Neural crest cell (in vitro differentiated cells): ENCODE measurements around the gene ING4. TPM values are rescaled to one million over a fixed set of nuclear protein-coding genes. Genes with fewer than 3 reads are reported as not detected.

ENCODE experiments used
- DNase-seq: peaks from one replicate; pipeline ENCODE4 v3.0.0; 2021; ENCODE audit warnings: low read depth, mixed read lengths, low spot score
- H3K27ac Mint-ChIP-seq: one replicate; pipeline ENCODE4 v1.8.0; 2021; ENCODE audit warnings: mild to moderate bottlenecking, mixed read lengths; ENCODE audit not compliant: unreplicated experiment
- H3K27me3 Mint-ChIP-seq: 2 replicates; pipeline ENCODE4 v1.8.0; 2021; ENCODE audit warnings: low read depth, mild to moderate bottlenecking, mixed read lengths
- H3K36me3 Mint-ChIP-seq: 2 replicates; pipeline ENCODE4 v1.8.0; 2021; ENCODE audit warnings: low read depth, mild to moderate bottlenecking, mixed read lengths
- H3K4me1 Mint-ChIP-seq: 2 replicates; pipeline ENCODE4 v1.8.0; 2021; ENCODE audit warnings: mixed read lengths
- H3K4me3 Mint-ChIP-seq: one replicate; pipeline ENCODE4 v1.8.0; 2021; ENCODE audit warnings: mild to moderate bottlenecking, mixed read lengths
- H3K9me3 Mint-ChIP-seq: 2 replicates; pipeline ENCODE4 v1.8.0; 2021; ENCODE audit warnings: mixed read lengths
- total RNA-seq: library from RNA; stranded (reverse); gene quantifications from 2 replicates; pipeline ENCODE4 v1.2.1, GENCODE V29; 2021
- TF ChIP-seq, protein P1 (sequence below): fragments of 200-600 bp; sonication (generic); conservative IDR thresholded peaks from 2 replicates; pipeline ENCODE4 v1.5.0; 2021; ENCODE audit warnings: antibody characterized with exemption, mild to moderate bottlenecking

The ING4 gene
- total RNA-seq, 1 donor from 2014 or later: 37.9 TPM

DNA sequence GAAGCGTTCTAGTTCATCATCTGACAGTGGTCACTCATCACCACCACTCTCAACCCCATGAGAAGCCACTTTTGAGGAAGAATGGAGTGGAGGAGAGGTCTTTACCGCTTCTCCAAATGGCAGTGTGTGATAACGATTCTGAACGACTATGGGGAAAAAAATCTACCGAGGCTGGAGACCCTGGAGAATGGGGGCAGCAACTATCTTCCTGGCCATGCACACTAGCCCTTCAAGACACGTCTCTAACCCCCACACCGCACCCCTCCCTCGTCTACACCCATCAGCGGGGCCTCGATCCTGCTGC is 365 bp downstream of the ING4 start:
- Mint-ChIP-seq H3K9me3 (no peaks in the 10 kb centered on the region), H3K27me3 (no peaks in the 10 kb centered on the region), H3K4me3 (peak overlapping the region; percentile 94), H3K4me1 (peaks cover 16% of the 10 kb centered on the region), H3K27ac (peak overlapping the region; percentile 98), H3K36me3 (peaks cover 2% of the 10 kb centered on the region)
- no peak for DNase-seq
- TF ChIP-seq, protein P1, sequence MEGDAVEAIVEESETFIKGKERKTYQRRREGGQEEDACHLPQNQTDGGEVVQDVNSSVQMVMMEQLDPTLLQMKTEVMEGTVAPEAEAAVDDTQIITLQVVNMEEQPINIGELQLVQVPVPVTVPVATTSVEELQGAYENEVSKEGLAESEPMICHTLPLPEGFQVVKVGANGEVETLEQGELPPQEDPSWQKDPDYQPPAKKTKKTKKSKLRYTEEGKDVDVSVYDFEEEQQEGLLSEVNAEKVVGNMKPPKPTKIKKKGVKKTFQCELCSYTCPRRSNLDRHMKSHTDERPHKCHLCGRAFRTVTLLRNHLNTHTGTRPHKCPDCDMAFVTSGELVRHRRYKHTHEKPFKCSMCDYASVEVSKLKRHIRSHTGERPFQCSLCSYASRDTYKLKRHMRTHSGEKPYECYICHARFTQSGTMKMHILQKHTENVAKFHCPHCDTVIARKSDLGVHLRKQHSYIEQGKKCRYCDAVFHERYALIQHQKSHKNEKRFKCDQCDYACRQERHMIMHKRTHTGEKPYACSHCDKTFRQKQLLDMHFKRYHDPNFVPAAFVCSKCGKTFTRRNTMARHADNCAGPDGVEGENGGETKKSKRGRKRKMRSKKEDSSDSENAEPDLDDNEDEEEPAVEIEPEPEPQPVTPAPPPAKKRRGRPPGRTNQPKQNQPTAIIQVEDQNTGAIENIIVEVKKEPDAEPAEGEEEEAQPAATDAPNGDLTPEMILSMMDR: no peak

DNA sequence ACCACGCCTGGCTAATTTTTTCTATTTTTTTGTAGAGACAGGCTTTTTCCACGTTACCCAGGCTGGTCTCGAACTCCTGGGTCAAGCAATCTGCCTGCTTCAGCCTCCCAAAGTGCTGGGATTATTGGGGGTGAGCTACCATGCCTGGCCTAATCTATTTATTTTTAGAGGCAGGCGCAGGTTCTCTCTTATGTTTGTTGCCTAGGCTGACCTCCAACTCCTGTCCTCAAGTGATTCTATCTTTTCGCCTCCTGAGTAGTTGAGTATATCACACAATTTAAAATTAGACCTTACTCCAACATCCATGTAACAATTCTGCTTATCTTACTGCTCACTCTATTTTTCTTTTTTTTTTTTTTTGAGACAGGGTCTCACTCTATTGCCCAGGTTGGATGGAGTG is 8.9 kb downstream of the ING4 start:
- no peak for DNase-seq
- Mint-ChIP-seq H3K9me3 (no peaks in the 10 kb centered on the region), H3K36me3 (peaks cover 7% of the 10 kb centered on the region), H3K27ac (no peak overlapping the region), H3K27me3 (no peaks in the 10 kb centered on the region), H3K4me3 (no peak overlapping the region), H3K4me1 (no peaks in the 10 kb centered on the region)
- TF ChIP-seq, protein P1: no peak

DNA sequence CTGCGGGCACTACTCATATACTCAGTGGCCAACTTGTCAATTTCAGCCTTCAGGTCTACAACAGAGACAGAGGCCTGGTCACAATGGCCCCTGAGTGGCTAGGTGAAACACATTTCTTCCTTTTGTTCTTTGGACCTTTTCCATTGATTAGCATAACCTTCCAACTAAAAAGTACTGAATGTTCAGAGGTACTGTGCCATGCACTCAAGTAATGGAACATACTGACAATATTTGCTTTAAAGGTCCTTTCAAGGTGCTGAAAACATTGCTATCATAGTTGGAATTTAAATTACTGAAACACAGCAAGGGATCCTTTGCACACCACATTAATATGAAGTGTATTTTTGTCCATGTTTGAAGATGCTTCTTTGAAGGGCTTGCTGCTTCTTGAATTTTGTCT is 9.6 kb downstream of the ING4 start:
- TF ChIP-seq, protein P1: no peak
- Mint-ChIP-seq H3K4me3 (no peak overlapping the region), H3K27me3 (no peaks in the 10 kb centered on the region), H3K9me3 (no peaks in the 10 kb centered on the region), H3K36me3 (peaks cover 5% of the 10 kb centered on the region), H3K4me1 (no peaks in the 10 kb centered on the region), H3K27ac (no peak overlapping the region)
- DNase-seq: no peak

DNA sequence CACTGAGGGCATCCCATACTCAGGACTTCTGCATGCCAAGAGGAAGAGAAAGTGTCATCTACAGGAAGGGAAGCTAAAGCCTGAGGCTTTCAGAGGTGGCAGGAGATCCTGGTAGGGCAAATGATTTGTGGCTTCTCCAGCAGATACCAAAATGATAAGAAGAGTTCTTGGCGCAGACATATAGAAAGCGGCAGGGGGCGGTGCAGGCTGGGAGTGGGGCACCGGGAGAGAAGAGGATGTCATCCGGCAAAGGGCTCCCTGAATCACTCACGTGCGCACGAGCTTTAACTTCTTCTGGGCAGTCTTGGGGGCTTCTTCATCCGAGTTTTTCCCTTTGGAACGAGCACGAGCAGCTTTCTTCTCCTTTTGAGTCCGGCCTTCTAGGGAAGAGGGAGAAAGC is 10.5 kb downstream of the ING4 start:
- Mint-ChIP-seq H3K27me3 (no peaks in the 10 kb centered on the region), H3K4me3 (no peak overlapping the region), H3K4me1 (no peaks in the 10 kb centered on the region), H3K36me3 (peaks cover 8% of the 10 kb centered on the region), H3K9me3 (no peaks in the 10 kb centered on the region), H3K27ac (no peak overlapping the region)
- TF ChIP-seq, protein P1: no peak
- DNase-seq: no peak

DNA sequence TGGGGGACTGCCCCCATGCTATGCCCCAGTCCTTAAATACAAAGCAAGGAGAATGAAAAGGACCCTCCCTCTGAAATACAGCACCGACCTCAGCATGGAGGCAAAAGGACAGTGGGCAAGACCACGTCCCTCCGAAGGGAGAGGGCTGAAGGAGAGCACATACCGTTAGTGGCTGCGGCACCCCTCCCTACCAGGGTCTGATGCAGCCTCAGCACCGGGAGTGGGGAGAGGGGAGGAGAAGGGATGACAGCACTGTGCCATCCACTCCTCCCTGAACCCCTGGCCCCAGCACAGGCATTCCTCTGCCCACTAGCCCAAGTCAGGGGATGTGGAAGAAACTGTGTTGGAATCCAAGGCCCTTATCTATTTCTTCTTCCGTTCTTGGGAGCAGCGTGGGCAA is 12.1 kb downstream of the ING4 start:
- no peak for DNase-seq
- H3K27ac Mint-ChIP-seq: no peak overlapping the region
- peaks cover 9% of the 10 kb centered on the region for H3K4me1 Mint-ChIP-seq
- TF ChIP-seq, protein P1: no peak
- no peak overlapping the region for H3K4me3 Mint-ChIP-seq
- no peaks in the 10 kb centered on the region for H3K27me3 Mint-ChIP-seq
- H3K9me3 Mint-ChIP-seq: no peaks in the 10 kb centered on the region
- H3K36me3 Mint-ChIP-seq: peaks cover 8% of the 10 kb centered on the region

DNA sequence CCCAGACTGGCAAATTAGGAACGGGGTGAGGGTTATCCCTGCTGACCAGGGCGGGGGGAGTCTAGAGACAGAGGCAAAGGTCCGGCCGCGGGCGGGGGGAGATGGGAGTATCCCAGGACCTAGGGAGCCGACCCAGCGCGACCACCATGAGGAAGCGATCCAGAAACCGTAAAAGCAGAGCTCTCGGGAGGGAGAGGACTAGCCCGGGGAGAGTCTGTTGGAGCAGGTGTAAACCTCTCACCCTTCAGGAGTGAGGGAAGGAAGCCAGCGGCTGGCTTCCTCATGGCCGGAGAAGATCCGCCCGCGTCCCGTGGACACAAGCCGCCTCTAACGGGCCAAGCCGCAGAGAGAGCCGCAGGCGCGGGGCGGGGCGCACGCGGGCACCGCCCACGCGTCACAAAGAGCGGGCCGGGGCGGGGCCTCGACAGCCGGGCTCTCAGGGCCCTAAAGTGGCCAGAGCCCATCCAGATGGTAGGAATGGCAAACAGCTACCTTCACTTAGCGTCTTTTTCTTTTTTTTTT is 15.8 kb downstream of the ING4 start, which contains the start of gene ACRBP:
Gene ACRBP, minus strand, starts transcription at position 350 of the 522 bp plus-strand sequence. Its CDS starts 66 bp downstream, at position 284.
- TF ChIP-seq, protein P1: no peak
- peaks cover 16% of the 10 kb centered on the region for H3K4me1 Mint-ChIP-seq
- H3K27ac Mint-ChIP-seq: peak within 1 kb of the TSS; percentile 46
- H3K9me3 Mint-ChIP-seq: no peaks in the 10 kb centered on the region
- peak within 1 kb of the TSS; percentile 83 for H3K4me3 Mint-ChIP-seq
- peak; percentile 69 for DNase-seq
- H3K36me3 Mint-ChIP-seq: peaks cover 10% of the 10 kb centered on the region
- H3K27me3 Mint-ChIP-seq: peaks cover 11% of the 10 kb centered on the region
